ENCODE results near the gene XRCC2.

- TF ChIP-seq CTCF (IDR thresholded peaks at IDR 0.05 in 8 of 11, conservative IDR thresholded peaks at IDR 0.05 in 3 of 11) (no peak), POLR2AphosphoS5 (IDR thresholded peaks at IDR 0.05) (no peak), POLR2A (IDR thresholded peaks at IDR 0.05) (no peak)
Measured at GRCh38 chr7:152660021-152660420, 15.9 kb downstream of the XRCC2 start.
